GM21786 (cell line): ENCODE data around the gene CRTAC1.

Experiments used
- ATAC-seq: cut with Tn5 transposase; IDR thresholded peaks from one replicate; pipeline ENCODE4 v1.9.1; 2021; ENCODE audit not compliant: unreplicated experiment

CRTAC1 gene

DNA sequence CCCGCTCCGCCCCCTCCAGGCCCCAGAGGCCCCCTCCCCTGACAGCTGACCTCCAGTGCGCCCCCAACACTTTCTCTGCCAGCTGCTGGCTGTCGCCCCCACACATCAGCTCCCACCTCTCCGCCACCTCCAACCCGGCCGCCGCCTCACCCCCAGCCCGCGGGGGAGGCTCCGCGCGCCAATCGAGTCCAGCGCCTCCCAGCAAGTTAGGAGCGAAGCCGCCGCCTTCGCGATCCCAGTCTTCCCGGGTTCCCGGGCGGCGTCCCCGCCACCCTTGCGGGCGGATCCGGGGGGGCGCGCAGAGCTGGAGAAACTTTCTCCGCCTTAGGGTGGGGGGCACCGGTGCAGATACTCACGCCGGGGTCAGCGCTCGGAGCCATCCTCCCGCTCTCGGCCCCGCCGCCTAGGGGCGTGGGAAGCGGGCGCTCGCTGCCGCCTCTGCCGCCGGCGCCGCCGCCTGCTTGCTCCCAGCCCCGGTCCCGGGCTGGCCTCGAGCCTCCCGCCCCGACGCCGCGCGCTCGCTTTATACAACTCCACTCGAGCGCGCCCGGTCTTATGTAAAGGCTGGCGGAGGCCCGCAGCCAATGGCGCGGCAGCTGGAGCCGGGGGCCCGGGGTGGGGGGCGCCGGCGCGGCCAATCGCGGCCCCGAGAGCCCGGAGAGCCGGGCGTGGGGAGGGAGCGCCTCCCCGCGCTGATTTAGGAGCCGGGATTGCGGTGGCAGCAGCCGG is at the start of gene CRTAC1:
Gene CRTAC1, minus strand, starts transcription at position 529 of the 729 bp plus-strand sequence. Its CDS starts 149 bp downstream, at position 380.
- no peak for ATAC-seq

- ATAC-seq = no peak
Measured at GRCh38 chr10:98078774-98079173, 48.4 kb upstream of the CRTAC1 start.

GRCh38 chr10:98077223-98077622 is 46.8 kb upstream of the CRTAC1 start:
- no peak for ATAC-seq

- ATAC-seq = no peak
Measured at GRCh38 chr10:98076086-98076485, 45.7 kb upstream of the CRTAC1 start.

GRCh38 chr10:98074315-98074911 is 44.0 kb upstream of the CRTAC1 start:
- no peak for ATAC-seq

GRCh38 chr10:98067165-98067564 is 36.7 kb upstream of the CRTAC1 start:
- no peak for ATAC-seq

GRCh38 chr10:98063740-98064027 is 33.3 kb upstream of the CRTAC1 start:
- no peak for ATAC-seq

DNA sequence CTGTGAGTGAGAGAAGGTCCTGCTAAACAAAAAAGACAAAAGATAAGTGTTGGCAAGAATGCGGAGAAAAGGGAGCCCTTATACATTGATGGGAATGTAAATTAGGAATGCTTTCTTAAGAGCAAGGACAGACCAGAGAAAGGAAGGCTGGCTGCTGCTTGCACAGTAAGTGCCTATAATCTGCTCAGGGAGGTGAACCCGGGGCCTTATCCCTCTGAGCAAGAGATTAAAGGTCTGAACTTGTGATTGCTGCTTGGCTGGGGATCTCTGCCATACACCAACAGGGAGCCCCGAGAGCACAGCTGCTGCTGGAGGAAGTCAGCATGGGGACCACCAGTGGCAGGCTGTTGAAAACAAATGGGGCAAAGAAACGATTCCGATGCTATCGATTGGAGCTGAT is 32.0 kb upstream of the CRTAC1 start:
- no peak for ATAC-seq

GRCh38 chr10:98060079-98060478 is 29.7 kb upstream of the CRTAC1 start:
- ATAC-seq = no peak

- ATAC-seq = no peak
Measured at GRCh38 chr10:98058295-98058694, 27.9 kb upstream of the CRTAC1 start.

DNA sequence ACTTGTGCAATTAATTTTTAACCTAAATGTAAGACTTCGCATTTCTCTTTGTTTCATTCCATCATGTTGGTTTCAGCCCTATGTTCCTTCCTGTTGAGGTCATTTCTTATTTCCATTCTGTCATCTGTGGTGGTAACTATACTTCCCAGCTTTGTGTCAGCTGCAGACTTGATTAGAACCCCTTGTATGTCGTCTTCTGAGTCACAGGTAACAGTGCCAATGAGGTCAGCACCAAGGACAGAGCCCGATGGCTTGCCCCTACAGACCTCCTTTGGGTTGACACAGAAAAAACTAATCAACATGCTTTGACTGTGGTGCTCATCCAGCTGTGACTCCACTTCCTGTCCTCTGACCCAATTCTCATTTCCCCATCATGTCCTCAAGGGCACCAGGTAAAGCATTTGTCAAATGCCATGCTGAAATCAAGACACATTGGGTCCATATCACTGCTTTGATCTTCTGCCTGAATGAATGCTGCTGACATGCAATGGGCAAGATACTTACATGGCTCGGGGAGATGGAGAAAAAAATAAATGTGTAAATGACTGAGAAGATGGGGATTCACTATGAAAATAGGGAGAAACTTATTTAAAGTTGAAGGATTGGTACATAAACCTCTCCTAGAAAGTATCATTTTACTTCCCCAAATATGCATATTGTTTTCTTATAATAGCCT is 25.6 kb upstream of the CRTAC1 start:
- no peak for ATAC-seq

DNA sequence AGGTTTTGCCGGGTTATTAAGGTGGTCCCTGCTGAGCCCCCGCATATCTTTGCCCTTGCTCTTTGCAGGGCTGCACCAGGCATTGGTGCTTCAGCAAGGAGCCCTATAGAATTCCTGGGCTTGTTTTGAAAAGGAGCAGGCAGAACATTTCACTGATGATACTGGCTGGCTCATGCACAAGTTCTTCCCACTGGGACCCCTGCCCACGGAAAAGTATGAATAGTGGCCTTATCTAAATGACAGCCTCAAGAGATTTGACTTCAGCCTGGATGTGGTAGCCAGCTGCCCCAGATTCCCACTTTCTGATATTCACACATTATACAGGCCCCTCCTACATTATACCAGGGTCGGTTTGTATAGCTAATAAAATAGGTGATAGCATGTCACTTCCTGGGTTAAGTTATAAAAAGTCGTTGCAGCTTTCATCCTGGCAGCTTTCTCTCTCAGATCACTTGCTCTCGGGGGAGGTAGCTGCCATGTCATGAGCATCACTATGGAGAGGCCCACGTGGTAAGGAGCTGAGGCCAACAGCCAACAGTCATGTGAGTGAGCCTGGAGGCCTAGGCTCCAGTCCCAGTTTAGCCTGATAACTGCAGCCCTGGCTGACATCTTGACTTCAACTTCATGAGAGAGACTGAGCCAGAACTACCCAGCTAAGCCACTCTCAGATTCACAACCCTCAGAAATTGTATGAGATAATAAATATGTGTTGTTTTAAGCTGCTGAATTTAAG is 16.8 kb upstream of the CRTAC1 start:
- ATAC-seq = no peak

DNA sequence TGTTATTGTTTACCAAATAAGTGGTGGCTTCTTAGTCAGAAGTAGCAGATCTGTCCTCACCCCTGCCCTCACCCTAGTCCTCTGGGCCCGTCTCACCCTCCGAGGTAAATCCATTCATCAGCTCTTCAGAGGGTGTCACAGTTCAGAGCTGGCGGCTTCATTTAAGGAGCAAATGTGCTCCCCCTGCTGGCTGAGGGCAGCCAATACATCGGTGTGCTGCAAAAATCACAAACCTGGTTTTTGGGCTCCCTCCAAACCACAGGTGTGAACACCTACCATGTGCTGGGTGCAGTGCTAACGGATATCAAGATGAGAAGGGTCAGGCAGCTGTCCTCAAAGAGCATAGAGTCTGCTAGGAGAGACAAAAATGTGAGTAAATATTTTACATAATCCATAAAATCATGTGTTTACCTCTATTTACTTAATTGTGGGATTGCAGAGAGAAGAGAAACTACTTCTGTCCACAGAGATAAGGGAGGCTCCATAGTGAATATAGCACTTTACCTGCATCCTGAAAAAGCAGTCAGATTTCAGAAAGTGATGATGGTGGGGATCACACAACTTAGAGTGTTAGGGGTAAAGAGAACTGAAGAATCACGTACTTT is 15.5 kb upstream of the CRTAC1 start:
- ATAC-seq = no peak

- ATAC-seq = no peak
Measured at GRCh38 chr10:98041352-98042043, 11.1 kb upstream of the CRTAC1 start.

DNA sequence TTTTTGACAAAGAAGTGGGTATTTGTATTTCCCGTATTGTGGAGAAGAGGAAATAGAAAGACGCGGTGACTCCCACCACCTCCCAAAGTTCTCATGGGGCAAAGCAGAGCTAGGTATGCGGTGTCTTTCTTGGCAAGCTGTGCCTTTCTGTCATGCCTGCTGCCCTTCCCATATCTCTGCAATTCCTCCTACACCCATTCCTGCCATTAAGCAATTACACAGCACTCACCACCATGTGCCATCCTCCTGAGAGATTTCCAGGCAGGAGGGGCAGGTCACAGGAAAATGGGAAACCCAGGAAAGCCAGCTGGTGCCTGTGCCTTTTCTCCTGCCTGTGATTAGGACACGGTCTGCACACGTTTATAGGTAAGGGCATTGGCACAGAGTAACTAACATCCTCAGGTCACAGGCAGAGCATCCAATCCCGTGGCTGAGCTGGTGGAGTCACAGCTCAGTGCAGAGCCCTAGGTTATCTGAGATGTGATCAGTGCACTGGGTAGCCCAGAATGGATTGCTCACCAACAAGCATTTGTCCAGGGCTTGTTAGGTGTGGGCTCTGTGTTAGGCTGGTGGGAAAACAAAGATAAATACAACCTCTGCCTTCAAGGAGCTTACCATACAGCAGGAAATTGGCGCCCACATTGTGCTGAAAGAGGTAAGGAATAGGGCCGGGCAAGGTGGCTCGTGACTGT is 9.4 kb upstream of the CRTAC1 start:
- ATAC-seq = no peak

- no peak for ATAC-seq
Measured at GRCh38 chr10:98038288-98038687, 7.9 kb upstream of the CRTAC1 start.

DNA sequence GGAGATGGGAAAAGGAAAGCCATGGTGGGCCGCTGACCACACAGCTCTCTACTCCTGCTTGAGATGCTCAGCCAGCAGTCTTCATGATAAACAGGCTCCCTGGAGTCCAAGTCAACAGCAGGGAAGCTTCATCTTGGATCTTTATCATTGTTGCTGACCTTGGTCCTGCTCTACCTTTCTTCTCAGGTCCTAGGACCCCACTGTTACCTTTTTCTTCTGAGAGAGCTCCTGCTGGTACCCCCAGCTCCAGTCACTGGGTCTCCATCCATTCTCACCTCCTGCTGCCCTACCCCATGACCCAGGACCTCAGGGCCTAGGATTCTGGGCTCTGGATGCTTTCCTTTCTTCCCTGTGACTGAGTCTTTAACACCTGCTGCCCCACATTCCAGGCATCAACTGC is 5.2 kb upstream of the CRTAC1 start:
- ATAC-seq = no peak

DNA sequence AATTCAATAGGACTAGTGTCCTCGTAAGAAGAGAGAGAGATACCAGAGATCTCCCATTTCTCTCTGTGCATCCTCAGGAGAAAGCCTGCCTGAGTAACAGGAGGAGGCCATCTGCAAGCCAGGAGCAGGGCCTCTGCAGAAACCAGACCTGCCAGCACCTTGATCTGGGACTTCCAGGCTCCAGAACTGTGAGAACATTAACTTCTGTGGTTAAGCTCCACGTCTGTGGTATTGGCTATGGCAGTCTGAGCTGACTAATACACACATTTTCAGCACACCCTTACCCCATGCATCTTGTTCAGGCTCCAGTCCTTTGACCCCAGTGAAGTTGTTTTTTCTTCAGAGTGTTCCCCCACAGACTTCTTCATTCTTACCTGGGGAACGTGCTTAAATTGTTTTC is 3.1 kb upstream of the CRTAC1 start:
- ATAC-seq = no peak

DNA sequence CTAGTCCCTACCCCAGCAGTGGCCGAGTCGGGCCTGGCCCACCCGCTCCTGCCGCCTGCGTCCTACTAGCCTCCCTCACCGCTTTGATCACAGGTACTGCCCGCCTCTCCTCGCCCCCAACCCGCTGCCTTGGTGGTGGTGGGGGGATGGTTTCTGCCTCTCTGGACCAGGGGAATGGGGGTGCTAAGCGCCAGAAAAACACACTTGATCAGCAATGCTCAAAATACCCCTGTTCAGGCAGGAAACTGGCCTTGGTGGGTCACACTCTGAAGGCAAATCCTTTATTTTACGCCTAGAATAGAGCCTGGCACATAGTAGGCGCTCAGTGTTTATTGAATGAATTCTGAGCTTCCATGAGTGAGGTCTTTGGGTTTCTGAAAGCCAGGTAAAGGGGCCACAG is 1.0 kb upstream of the CRTAC1 start:
- no peak for ATAC-seq

GRCh38 chr10:98030991-98031431 is 590 bp upstream of the CRTAC1 start:
- no peak for ATAC-seq
